Germinal center (tissue), 1 donor: ENCODE results near the gene RAB18.
"Not testable (repeated sequence)": the region's sequence is repeated elsewhere in the genome, so short reads cannot be mapped to it uniquely, and the experiment has no call there.

Experiments used
- DNase-seq: peaks from one replicate; pipeline ENCODE4 v3.0.0; 2012; ENCODE audit warnings: mixed read lengths, low spot score

Gene RAB18

DNA sequence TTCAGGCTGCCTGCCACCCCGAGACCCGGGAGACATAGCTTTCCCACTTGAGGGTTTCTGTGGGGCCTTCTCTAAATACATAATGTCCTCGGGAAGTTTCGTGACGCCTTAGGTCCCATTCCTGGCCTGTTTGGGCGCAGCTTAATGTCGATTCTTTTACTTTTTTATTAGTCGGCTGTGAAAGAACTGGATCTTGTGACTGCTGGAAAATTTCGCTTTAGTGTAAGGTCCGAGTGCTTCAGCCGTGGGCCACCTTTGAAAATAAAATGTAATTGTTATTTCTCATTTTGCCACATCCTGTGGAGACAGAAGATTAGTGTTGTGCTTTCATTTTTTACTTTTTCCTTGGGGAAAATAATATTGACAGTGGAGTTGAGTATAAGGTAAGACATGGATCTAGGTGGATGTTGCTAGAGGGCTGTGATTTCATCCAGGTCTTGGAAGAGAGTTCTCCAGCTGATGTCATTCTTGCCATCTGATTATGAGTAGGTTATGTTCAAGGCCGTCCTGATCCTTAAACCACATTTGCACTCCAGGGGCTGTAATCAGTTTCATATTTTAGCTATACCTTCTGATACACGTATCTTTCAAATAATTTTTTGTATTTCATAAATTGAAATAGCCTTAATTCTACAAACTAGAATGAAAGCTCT is 830 bp downstream of the RAB18 start:
- no peak for DNase-seq

DNA sequence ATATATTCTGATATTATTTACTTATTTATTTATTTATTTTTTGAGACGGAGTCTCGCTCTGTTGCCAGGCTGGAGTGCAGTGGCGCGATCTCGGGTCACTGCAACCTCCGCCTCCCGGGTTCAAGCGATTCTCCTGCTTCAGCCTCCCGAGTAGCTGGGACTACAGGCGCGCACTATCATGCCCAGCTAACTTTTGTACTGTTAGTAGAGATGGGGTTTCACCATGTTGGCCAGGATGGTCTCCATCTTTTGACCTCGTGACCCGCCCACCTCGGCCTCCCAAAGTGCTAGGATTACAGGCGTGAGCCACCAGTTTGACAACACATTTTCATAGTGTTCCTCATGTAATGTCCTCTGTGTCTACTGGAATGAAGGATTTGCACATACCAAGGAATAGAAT is 1.4 kb downstream of the RAB18 start:
- not testable (repeated sequence) for DNase-seq

DNA sequence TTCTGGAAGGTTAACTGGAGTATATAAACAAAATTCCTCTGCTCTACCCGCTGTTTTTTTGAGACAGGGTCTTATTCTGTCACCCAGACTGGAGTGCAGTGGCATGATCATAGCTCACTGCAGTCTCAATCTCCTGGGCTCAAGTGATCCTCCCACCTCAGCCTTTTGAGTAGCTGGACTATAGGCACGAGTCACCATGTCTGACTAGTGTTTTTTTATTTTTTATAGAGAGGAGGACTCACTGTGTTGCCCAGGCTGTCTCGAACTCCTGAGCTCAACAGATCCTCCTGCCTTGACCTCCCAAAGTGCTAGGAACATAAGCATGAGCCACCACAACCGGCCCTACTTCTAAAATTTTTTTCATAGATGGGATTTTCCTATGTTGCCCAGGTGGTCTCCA is 2.2 kb downstream of the RAB18 start:
- DNase-seq: no peak

DNA sequence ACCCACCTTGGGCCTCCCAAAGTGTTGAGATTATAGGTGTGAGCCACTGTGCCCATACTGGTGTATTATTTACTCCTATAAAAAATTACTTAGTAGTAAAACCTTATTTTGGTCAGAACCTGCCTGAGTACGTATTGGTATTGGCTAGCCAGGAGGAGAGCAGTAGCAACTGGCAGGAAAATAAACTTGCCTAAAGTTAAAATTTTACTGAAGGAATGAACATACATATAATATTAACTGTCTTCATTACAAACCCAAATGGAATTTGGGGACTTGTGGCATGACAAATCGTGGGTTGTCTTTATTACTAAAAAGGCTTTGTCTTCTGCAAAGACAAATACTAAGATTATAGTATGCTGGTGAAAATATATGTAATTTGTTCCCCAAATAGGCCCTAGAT is 8.4 kb downstream of the RAB18 start:
- DNase-seq: no peak

DNA sequence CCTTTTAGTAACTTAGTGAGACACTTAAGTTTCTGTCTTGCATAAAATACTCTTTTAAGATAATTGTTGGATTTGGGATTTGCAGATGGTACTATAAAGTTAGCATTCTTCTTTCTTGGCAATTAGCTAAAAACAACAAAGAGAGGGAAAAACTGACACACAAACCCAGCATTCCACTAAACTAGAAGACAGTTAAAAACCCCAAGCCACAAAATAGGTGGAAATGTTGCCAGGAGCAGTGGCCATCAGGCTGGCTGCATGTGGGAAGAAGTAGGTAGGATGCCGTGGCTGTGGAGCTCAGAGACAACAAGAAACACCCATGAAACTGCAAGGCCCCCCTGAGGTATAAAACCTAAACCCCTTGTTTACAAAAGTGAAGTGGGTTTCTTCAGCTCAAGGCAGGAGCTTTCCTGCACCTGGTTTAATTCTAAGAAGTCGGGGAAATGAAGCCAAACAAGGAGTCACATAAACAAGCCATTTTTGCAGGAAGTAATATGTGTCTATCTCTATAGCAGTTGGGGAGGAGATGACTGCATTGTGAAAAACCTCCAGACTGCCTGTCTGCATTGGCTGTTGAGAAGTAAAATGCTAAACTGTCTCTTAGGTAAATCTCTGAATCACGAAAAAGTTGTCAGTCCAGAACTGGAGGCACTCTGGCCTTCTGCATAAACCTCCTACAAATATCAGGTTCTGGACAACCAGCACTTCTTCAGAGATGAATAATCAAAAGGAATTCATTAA is 9.5 kb downstream of the RAB18 start:
- DNase-seq: no peak

DNA sequence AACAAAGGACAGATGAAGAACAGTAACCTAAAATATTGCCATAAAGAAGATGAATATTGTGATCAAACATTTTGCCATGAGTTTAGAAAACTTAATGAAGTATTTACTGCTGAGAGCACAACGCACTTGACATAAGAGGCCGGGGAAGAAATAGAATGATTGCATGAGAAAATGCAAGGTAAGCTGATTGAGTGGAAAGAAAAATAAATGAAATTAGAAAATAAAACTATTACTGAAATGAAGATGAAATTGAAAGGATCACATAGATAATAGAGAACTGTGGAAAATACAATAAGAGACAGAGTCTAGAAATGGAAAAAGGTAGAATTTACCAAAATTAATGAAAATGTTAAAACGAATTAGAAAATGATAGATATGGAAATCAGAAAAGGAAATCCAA is 10.1 kb downstream of the RAB18 start:
- no peak for DNase-seq

DNA sequence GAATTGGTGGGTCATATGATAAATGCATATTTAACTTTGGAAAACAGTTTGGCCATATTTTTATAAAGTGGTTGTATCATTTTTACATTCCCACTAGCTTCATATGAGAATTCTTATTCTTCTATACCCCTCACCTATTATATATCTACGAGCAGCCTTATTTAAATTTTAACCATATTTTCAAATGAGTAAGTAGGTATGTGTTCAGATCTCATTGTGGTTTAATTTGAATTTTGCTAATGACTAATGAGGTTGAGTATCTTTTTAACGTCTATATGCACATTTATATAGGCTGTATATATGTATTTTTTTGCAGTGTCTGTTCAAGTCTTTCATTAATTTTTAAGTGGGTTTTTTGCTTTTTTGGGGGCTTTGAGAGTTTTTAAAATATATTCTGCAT is 14.2 kb downstream of the RAB18 start:
- DNase-seq: no peak

DNA sequence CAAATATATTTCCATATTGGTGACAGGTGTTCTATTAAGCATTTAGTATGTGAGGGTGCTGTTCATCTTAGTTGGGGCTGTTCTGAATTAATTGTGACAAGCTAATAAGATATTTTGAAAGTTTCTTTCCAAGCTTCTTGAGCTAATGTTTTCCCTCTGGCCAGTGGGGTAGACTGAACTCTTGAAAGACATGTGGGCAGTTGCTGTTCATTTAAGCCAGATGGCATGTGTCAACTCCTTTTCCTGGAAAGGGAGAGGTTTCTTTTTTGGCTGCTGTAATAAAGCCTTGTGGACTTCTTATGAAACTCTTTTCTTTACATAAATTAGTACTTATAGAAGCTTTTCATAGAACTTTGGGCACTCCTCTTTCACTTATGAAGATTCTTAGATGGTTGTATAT is 21.7 kb downstream of the RAB18 start:
- DNase-seq: no peak

DNA sequence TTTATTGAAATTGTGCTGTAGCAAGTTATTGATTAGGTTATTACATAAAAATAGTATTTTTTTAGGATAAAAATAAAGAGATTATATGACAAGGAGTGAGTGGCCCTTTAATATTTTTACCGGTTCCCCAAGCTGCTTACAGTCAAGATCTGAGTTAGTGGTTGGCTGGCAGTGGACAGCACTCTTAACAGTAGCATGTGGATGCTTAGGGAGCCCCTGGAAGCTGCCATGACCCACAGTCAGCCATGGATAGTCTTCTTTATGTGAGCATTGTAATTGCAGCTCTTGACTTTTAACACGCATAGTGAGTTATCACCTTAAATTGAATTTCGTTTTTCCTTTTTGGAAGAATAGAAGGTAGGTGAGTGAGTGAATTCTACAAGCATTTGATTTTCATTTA is 22.1 kb downstream of the RAB18 start:
- DNase-seq: no peak

DNA sequence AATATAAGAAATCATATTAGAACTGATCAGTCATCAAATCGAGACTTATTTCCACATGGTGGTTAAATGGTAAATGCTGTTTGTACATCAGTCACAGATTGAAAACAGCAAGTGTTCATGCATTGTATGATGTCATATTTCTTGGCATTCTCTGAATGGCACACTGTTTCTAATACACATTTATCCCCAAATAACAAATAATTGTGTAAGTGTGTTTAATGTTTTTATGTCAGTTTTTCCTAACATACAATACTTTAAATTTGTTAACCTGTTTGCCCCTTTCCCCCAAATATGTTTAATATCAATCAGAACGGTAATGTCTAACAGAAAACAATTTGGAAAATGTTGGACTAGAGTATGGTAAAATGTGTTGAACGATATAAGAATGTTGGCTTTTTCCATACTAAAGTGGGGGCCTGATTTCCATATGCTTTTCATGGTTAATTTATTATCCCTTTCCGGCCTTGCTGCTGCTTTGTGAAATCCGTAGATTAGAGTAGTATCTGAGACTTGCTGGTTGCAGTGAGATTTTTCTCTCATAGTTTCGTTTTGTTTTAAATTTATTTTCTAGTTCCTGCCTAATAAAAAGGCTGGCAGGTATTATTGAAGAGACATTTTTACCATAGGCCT is 23.7 kb downstream of the RAB18 start:
- DNase-seq: no peak

DNA sequence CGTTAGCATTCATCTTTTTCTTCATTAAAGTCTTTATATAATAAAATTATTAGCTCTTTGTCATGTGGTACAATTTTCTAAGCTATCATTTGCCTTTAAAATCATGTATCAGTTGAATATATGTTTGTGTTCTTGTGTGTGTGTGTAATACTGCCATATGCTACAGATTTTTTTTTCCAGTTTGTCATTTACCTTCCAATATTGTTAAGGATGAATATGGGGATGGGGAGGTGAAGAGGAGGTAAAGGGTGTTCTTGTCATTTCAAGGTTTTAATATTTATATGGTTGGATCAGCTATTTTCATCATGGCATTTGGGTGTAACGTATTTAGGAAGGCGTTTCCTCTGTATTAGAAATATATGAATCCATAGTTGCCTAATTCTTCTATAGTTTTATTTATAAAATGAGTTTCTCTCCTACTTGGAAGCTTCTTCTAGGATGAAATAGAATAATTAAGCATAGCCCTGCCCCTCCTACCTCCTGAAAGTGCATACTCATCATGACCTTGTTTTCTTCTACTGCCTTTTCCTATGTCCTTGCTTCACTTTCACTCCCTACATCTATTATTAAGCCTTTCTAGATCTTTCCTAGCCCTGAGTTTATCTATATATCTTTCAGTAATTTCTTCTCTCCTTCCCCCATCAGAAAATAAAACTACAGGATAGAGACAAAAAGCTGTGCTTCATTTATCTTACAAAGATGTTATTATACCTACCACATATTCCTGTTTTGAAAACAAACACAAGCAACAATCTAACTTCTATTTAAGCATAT is 25.1 kb downstream of the RAB18 start:
- no peak for DNase-seq

DNA sequence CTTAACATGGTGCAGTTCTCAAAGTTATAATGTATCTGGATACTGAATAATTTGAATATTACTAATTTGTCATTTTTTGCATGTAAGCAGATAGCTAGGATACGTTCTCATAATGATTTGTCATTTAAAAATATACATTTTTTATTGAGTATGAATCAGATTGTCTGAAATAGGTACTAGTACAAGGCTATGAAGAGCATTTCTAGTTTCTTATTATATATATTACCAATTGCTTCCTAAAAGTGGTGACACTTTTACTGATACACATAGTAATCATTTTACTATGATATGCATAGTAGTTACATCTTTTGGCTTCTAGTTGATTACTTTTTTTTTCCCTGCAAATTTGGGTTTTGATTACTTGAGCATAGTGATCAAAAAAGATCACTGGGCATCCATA is 26.4 kb downstream of the RAB18 start:
- DNase-seq: no peak

DNA sequence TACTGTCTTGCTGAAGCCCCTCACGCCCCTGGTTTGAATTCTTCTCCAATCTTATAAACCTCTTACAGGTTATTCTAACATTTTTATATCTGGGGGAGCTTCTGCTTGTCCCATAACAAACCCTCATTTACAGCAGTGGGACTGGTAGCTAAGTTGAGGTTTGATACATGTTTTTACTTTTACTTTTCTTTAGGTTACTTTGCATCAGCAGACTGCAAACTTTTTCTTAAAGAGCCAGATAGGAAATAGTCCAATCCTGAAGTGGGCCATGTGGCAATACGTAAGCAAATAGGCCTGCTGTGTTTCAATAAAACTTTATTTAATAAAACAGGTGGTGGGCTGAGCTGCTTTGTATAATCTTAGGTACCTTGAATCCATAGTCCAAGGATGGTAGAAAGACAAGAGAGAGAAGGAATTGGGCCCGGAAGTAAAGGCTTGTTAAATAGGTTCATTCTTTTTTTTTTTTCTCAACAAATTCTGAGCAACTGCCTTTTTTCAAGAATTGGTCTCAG is 27.3 kb downstream of the RAB18 start:
- no peak for DNase-seq

DNA sequence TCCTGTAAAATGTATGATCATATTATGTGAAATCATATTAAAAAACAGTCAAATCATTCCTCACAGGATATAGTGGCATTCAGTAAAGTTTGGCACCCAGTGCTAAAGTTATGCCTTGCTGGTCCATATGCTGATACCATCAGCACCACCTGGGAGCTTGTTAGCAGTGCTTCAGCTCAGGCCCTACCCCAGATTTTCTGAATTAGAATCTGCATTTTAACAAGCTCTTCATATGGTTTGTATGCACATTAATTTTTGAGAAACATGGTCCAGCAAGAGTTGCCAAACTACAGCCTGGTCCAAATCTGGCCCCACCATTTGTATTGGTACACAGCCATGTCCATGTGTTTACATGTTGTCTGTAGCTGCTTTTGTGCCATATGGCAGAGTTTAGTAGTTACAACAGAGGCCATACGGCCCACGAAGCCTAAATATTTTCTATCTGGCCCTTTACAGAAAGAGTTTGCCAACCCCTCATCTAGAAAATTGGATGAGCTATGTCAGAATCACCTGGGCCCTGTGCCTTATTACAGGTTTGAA is 30.1 kb downstream of the RAB18 start:
- no peak for DNase-seq

DNA sequence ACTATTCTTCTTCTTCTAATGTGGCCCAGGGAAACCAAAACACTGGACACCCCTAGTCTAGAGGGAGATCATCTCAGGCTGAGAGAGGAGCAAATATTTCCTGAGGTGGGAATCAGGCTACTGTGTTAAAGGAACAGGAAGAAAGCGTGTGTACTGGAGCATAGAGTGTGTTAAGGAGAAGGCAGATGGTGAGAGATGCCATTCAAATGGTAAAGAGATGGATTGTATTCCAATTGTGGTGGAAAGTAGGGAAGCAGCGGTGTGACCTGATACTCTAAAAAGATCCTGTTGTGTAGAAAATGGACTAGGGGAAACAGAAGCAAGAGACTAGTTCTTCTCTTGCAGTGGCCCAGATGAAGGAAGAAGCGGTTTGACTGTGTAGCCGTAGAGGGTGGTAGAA is 31.2 kb downstream of the RAB18 start:
- DNase-seq: no peak

DNA sequence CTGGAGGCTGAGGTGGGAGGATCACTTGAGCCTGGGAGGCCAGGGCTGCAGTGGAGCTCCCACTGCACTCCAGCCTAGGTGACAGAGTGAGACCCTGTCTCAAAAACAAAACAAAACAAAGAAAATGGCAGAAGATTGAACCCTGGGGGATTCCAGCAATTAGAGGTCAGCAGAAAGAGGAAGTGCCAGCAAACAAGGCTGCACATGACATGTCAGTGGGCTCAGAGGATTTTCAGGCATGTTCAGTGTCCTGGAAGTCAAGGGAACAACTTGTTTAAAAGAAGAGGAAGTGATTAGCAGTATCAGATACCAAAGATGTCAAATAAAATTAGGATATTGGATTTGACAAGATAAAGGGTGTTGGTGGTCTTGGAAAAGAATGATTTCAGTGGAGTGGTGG is 32.3 kb downstream of the RAB18 start:
- no peak for DNase-seq

DNA sequence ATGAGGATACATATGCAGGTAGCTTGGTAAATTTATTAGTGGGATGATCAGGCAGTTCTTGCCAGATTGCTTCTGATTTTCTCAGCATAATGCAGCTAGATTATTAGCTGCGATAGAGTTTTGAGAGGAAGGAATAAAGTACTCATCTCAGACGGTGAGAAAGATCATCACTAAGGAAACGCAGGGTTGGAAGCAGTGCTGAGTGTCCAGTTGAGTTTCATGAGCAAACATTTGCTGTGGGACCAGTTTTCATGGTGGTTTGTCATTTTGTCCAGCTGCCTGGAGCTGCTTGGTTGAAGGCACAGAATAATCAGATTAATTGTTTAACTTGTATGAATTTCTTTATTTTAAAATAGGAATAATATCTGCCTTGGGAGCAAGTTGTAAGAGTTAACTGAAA is 33.1 kb downstream of the RAB18 start:
- DNase-seq: no peak

DNA sequence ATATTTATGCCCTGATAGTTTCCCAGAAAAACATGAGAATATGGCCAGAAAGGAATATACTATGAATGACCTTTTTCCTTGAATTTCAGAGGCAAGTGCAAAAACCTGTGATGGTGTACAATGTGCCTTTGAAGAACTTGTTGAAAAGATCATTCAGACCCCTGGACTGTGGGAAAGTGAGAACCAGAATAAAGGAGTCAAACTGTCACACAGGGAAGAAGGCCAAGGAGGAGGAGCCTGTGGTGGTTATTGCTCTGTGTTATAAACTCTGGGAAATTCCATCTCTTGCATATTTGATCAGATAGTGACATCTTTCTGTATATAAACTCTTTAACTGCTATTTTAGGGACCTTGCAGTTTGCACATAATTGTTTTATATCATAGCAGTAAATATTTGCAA is 33.7 kb downstream of the RAB18 start:
- no peak for DNase-seq

DNA sequence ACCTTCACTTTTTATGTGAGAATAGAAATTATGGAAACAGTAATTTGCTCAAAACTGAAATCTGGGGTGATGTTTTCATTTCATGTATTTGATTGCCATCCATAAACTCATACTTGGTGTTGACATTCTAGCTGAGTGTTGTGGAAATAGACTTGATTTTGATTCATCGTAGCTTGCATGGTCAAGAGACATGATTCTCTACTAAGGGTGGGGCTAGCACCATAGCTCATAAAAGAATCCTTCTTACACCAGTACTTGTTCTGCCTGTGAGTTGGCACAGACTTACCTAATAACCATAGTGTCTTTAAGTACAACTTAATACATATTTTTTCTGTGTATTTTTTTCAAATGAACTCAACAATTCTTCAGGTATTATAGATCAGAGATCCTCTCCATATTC is 36.6 kb downstream of the RAB18 start:
- DNase-seq: no peak

DNA sequence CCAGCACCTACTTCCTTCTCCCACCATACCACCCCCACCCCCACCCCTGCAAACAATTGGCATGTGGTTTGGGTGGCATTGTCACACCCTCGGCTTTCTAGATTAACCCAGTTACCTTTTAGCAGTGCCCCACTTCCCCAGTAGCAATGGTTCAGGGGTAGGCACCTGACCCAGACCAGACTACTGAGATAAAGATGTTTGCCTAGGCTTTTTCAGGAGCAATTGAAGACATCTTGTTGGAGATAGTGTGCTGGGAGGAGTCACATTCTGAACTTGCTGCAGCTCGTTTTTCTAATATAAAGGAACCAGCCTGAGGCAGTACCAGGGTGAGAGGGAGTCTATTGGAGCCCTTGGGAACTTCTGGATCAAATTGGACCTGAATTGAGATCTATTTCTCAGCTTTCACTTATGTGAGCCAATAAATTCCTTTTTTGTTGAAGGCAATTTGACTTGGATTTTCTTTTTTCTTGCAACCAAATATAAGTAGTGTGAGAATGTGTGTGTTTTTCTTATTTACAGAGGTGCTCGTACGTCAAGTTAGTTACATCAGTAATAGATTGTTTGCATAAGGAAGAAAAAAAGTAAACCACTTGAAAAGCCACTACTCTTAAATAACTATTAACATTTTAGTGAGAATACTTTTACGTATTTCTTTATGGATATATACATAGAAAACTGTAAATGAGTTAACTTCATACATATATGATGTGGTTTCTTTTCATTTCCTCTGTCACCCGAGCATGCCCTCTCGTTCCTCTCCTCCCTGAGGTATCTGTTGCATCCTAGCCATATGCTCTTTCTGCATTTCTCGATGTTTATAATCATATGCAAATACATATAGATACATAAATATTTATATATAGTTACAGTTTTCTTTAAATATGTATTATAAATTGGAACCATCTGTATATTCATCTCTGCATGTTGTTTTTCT is 38.0 kb downstream of the RAB18 start:
- DNase-seq: no peak

DNA sequence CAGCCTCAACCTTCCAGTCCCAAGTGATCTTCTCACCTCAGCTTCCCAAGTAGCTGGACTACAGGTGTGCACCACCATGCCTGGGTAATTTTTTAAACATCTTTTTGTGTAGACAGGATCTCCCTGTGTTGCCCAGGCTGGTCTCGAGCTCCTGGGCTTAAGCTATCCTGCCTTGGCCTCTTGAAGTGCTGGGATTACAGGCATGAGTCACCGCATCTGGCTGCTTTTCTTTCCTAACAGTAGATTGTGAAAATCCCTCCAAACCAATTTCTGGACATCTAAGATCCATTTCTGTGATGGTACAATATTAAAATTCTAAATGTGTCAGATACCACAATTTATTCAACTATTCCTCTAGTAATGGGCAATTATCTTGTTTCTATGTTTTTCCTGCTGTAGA is 38.7 kb downstream of the RAB18 start:
- DNase-seq: no peak
